B cell (primary cell): ENCODE results near the gene ANKLE1.

Source experiments
- CTCF ChIP-seq: fragments of 200-600 bp; IDR thresholded peaks from one replicate; pipeline ENCODE4 v1.8.0; 2022; ENCODE audit warnings: antibody characterized with exemption, mild to moderate bottlenecking
- EZH2 ChIP-seq: IDR thresholded peaks from 2 replicates; pipeline ENCODE4 v1.6.1; 2012; ENCODE audit warnings: borderline replicate concordance, low read depth, mild to moderate bottlenecking, moderate library complexity, low read length; ENCODE audit not compliant: insufficient read depth, poor library complexity, severe bottlenecking

GRCh38 chr19:17292301-17293074 lies 10.8 kb downstream of the ANKLE1 start:
- TF ChIP-seq EZH2 (no peak), CTCF (peak; percentile 79)
